ENCODE data around the gene FXYD3.

The FXYD3 gene

GRCh38 chr19:35085947-35086346 lies 29.7 kb upstream of the FXYD3 start:
- no peak for DNase-seq (ENCODE audit: low read depth)
- no peak overlapping the region for H3K4me3 ChIP-seq (ENCODE audit: low read depth, low read length)
- no peak for TF ChIP-seq CTCF (IDR thresholded peaks at IDR 0.05; ENCODE audit: control insufficient read depth, extremely low read depth, insufficient read depth)

GRCh38 chr19:35086455-35086854 lies 29.2 kb upstream of the FXYD3 start:
- DNase-seq (ENCODE audit: low read depth): no peak
- no peak for TF ChIP-seq CTCF (IDR thresholded peaks at IDR 0.05; ENCODE audit: control insufficient read depth, extremely low read depth, insufficient read depth)
- no peak overlapping the region for H3K4me3 ChIP-seq (ENCODE audit: low read depth, low read length)

GRCh38 chr19:35087393-35087792 lies 28.2 kb upstream of the FXYD3 start:
- no peak overlapping the region for H3K4me3 ChIP-seq (ENCODE audit: low read depth, low read length)
- TF ChIP-seq CTCF (IDR thresholded peaks at IDR 0.05; ENCODE audit: control insufficient read depth, extremely low read depth, insufficient read depth): no peak
- no peak for DNase-seq (ENCODE audit: low read depth)

GRCh38 chr19:35088131-35088913 lies 27.3 kb upstream of the FXYD3 start:
- H3K4me3 ChIP-seq (ENCODE audit: low read depth, low read length): no peak overlapping the region
- no peak for DNase-seq (ENCODE audit: low read depth)
- no peak for TF ChIP-seq CTCF (IDR thresholded peaks at IDR 0.05; ENCODE audit: control insufficient read depth, extremely low read depth, insufficient read depth)

GRCh38 chr19:35089554-35089953 lies 26.1 kb upstream of the FXYD3 start:
- no peak for DNase-seq (ENCODE audit: low read depth)
- TF ChIP-seq CTCF (IDR thresholded peaks at IDR 0.05; ENCODE audit: control insufficient read depth, extremely low read depth, insufficient read depth): no peak

GRCh38 chr19:35090160-35090505 lies 25.5 kb upstream of the FXYD3 start:
- TF ChIP-seq CTCF (IDR thresholded peaks at IDR 0.05; ENCODE audit: control insufficient read depth, extremely low read depth, insufficient read depth): no peak
- DNase-seq (ENCODE audit: low read depth): no peak
- no peak overlapping the region for H3K4me3 ChIP-seq (ENCODE audit: low read depth, low read length)

More at GRCh38 chr19:35089554-35089953, 26.1 kb upstream of the FXYD3 start:
- H3K4me3 ChIP-seq (ENCODE audit: low read depth, low read length): no peak overlapping the region

Data from LNCaP clone FGC (cell line).